A549 (cell line): ENCODE measurements around the gene EXOSC1. TPM values are rescaled to one million over a fixed set of nuclear protein-coding genes. Genes with fewer than 3 reads are reported as not detected.

Experiments
- ATAC-seq, 2 experiments: fragments of 200-7000 bp in 1 of 2; fragments of >200 bp in 1 of 2; cut with Nextera tagmentation in 1 of 2; cut with Tn5 transposase in 1 of 2; 3 replicates each; pipeline versions ENCODE4 v1.8.0 to v1.9.1; 2018 to 2020; ENCODE audit warnings: mild to moderate bottlenecking in 1 of 2, moderate library complexity in 1 of 2
- CTCF ChIA-PET: fragments of 300-600 bp; sonication (Branson Sonifier 250); formaldehyde crosslinking; extraction: SDS; loops from one replicate; lab custom pipeline; 2021; ENCODE audit warnings: antibody characterized with exemption, inconsistent platforms; lab: Yijun Ruan, JAX
- POLR2A ChIA-PET: fragments of 350-600 bp; formaldehyde crosslinking; extraction: SDS; loops from one replicate; lab custom pipeline; 2021; ENCODE audit warnings: antibody characterized with exemption, inconsistent platforms; lab: Yijun Ruan, JAX
- DNase-seq, 2 experiments: peaks; one replicate each; pipeline versions ENCODE4 v3.0.0 to v3.0.0-alpha.2; 2011 to 2016; ENCODE audit warnings: low read depth in 1 of 2, low spot score in 1 of 2
- FAIRE-seq: peaks from 2 replicates; lab custom pipeline; 2011; peaks lifted over from hg19 to GRCh38; lab: Jason Lieb, UNC
- H3K27ac ChIP-seq, 2 experiments: fragments of >200 bp; sonication (Bioruptor Twin); formaldehyde crosslinking; 3 replicates each; pipeline ENCODE4 v1.5.1; 2016 to 2017
- H3K4me1 ChIP-seq: fragments of >200 bp; sonication (Bioruptor Twin); formaldehyde crosslinking; 3 replicates; pipeline ENCODE4 v1.6.1; 2016
- H3K4me2 ChIP-seq: fragments of >200 bp; sonication (Bioruptor Twin); formaldehyde crosslinking; 3 replicates; pipeline ENCODE4 v1.6.1; 2016
- H3K4me3 ChIP-seq: fragments of >200 bp; sonication (Bioruptor Twin); formaldehyde crosslinking; 3 replicates; pipeline ENCODE4 v1.5.1; 2016
- H3K9me3 ChIP-seq: fragments of >200 bp; sonication (Bioruptor Twin); formaldehyde crosslinking; 3 replicates; pipeline ENCODE4 v1.6.1; 2016
- CBX2 ChIP-seq: fragments of 200-600 bp; sonication (generic); IDR thresholded peaks from 2 replicates; pipeline ENCODE4 v1.6.1; 2016; ENCODE audit warnings: low read depth, mild to moderate bottlenecking, borderline replicate concordance
- EHF ChIP-seq: fragments of 250-450 bp; sonication (Bioruptor Pico); IDR thresholded peaks from 2 replicates; pipeline ENCODE4 v1.5.0; 2020; ENCODE audit warnings: mild to moderate bottlenecking
- EP300 ChIP-seq, 2 experiments: fragments of >200 bp; sonication (Bioruptor Twin); formaldehyde crosslinking; IDR thresholded peaks; 2 replicates in 1 of 2; 3 replicates in 1 of 2; pipeline ENCODE4 v1.6.1; 2016 to 2017
- ESRRA ChIP-seq: fragments of 150-350 bp; IDR thresholded peaks from 2 replicates; pipeline ENCODE4 v1.6.1; 2014; ENCODE audit warnings: mild to moderate bottlenecking, low read length, borderline replicate concordance
- FOSB ChIP-seq: fragments of 250-450 bp; sonication (Bioruptor Pico); IDR thresholded peaks from 2 replicates; pipeline ENCODE4 v1.5.0; 2020; ENCODE audit warnings: mild to moderate bottlenecking, moderate library complexity
- GATA3 ChIP-seq: IDR thresholded peaks from 2 replicates; pipeline ENCODE4 v1.6.1; 2012; ENCODE audit warnings: borderline replicate concordance
- HDAC2 ChIP-seq: fragments of 200-600 bp; sonication (generic); IDR thresholded peaks from 2 replicates; pipeline ENCODE4 v1.6.1; 2016
- HOXB13 ChIP-seq: fragments of 250-450 bp; sonication (Bioruptor Pico); IDR thresholded peaks from 2 replicates; pipeline ENCODE4 v1.5.0; 2020; ENCODE audit warnings: low read depth, mild to moderate bottlenecking, moderate library complexity
- JUN ChIP-seq, 2 experiments: fragments of >200 bp; sonication (Bioruptor Twin); formaldehyde crosslinking; IDR thresholded peaks; 2 replicates in 1 of 2; 3 replicates in 1 of 2; pipeline ENCODE4 v1.6.1; 2016 to 2017
- JUNB ChIP-seq: fragments of >200 bp; sonication (Bioruptor Twin); formaldehyde crosslinking; IDR thresholded peaks from 2 replicates; pipeline ENCODE4 v1.6.1; 2016
- KDM1A ChIP-seq: fragments of 200-600 bp; sonication (generic); IDR thresholded peaks from 2 replicates; pipeline ENCODE4 v1.6.1; 2016; ENCODE audit warnings: low read depth, mild to moderate bottlenecking
- MAZ ChIP-seq: fragments of 150-350 bp; IDR thresholded peaks from 2 replicates; pipeline ENCODE4 v1.6.1; 2014; ENCODE audit warnings: antibody characterized with exemption, low read depth, low read length, borderline replicate concordance
- MYC ChIP-seq: IDR thresholded peaks from 2 replicates; pipeline ENCODE4 v1.6.1; 2012; ENCODE audit warnings: mild to moderate bottlenecking, inconsistent platforms, low read length, improper control_type of control experiment, borderline replicate concordance
- NFE2L2 ChIP-seq: fragments of 150-350 bp; conservative IDR thresholded peaks from 2 replicates; pipeline ENCODE4 v1.6.1; 2014; ENCODE audit warnings: low read length
- NR3C1 ChIP-seq: fragments of >200 bp; sonication (Bioruptor Twin); formaldehyde crosslinking; IDR thresholded peaks from 3 replicates; pipeline ENCODE4 v1.6.1; 2017
- POLR2A ChIP-seq: IDR thresholded peaks from 2 replicates; pipeline ENCODE4 v1.6.1; 2012; ENCODE audit warnings: mild to moderate bottlenecking, low read length
- POLR2AphosphoS2 ChIP-seq: conservative IDR thresholded peaks from 2 replicates; pipeline ENCODE4 v1.6.1; 2012; ENCODE audit warnings: low read length, improper control_type of control experiment, inconsistent platforms
- RAD21 ChIP-seq, 2 experiments: fragments of >200 bp in 1 of 2; sonication (Bioruptor Twin) in 1 of 2; formaldehyde crosslinking in 1 of 2; IDR thresholded peaks in 1 of 2; conservative IDR thresholded peaks in 1 of 2; 2 replicates in 1 of 2; 3 replicates in 1 of 2; pipeline ENCODE4 v1.6.1; 2012 to 2018; ENCODE audit warnings: inconsistent platforms in 1 of 2
- RNF2 ChIP-seq: fragments of 200-600 bp; sonication (generic); IDR thresholded peaks from 2 replicates; pipeline ENCODE4 v1.6.1; 2016; ENCODE audit warnings: low read depth, mild to moderate bottlenecking, antibody characterized with exemption, moderate library complexity, borderline replicate concordance
- SMC3 ChIP-seq: fragments of >200 bp; sonication (Bioruptor Twin); formaldehyde crosslinking; IDR thresholded peaks from 3 replicates; pipeline ENCODE4 v1.6.1; 2018; ENCODE audit warnings: inconsistent platforms
- TP53 ChIP-seq: fragments of 250-450 bp; sonication (Bioruptor Pico); IDR thresholded peaks from 2 replicates; pipeline ENCODE4 v1.5.0; 2021; ENCODE audit warnings: mild to moderate bottlenecking, moderate library complexity
- ZC3H11A ChIP-seq: fragments of 450-650 bp; IDR thresholded peaks from 2 replicates; pipeline ENCODE4 v1.6.1; 2014; ENCODE audit warnings: antibody characterized with exemption, mild to moderate bottlenecking
- ZNF302 ChIP-seq: fragments of 250-450 bp; sonication (Bioruptor Pico); IDR thresholded peaks from 2 replicates; pipeline ENCODE4 v1.9.0; 2021; ENCODE audit warnings: inconsistent platforms, mild to moderate bottlenecking, moderate library complexity
- ZSCAN20 ChIP-seq: fragments of 250-450 bp; sonication (Bioruptor Pico); IDR thresholded peaks from 2 replicates; pipeline ENCODE4 v1.8.0; 2022; ENCODE audit warnings: mild to moderate bottlenecking, moderate library complexity
- WGBS: methylation state at CpG from one replicate; pipeline ENCODE4 v1.1.6; 2017; ENCODE audit errors: missing lambda C conversion rate; 5-methylcytosine and 5-hydroxymethylcytosine counted together
- polyA plus RNA-seq, 4 experiments: library from polyadenylated mRNA; depleted of rRNA in 3 of 4; stranded (reverse); fragments of >200 nt; fragmentation: RNase III in 1 of 4; extraction: RNeasy Plus Mini Kit Qiagen cat#74134 plus additional on column Dnase treatment in 1 of 4; gene quantifications; 2 replicates in 3 of 4; 3 replicates in 1 of 4; pipeline ENCODE4 v1.2.3, GENCODE V29; 2011 to 2017
- TF ChIP-seq, protein P1 (sequence below): fragments of >200 bp; sonication (Bioruptor Twin); formaldehyde crosslinking; IDR thresholded peaks from 2 replicates; pipeline ENCODE4 v1.6.1; 2016
- TF ChIP-seq, protein P2 (sequence below): IDR thresholded peaks from 2 replicates; pipeline ENCODE4 v1.6.1; 2012
- TF ChIP-seq, protein P3 (sequence below): fragments of 250-450 bp; sonication (Bioruptor Pico); IDR thresholded peaks from 2 replicates; pipeline ENCODE4 v1.5.0; 2021; ENCODE audit warnings: mild to moderate bottlenecking, moderate library complexity, borderline replicate concordance
- TF ChIP-seq, protein P4 (sequence below): fragments of 450-650 bp; IDR thresholded peaks from 2 replicates; pipeline ENCODE4 v1.6.1; 2014; ENCODE audit warnings: antibody characterized with exemption
- TF ChIP-seq, protein P5 (sequence below): fragments of >200 bp; sonication (Bioruptor Twin); formaldehyde crosslinking; IDR thresholded peaks from 3 replicates; pipeline ENCODE4 v1.6.1; 2016
- TF ChIP-seq, protein P6 (sequence below): fragments of 150-350 bp; IDR thresholded peaks from 2 replicates; pipeline ENCODE4 v1.6.1; 2014; ENCODE audit warnings: low read depth, mild to moderate bottlenecking, low read length
- TF ChIP-seq, protein P7 (sequence below): IDR thresholded peaks from 2 replicates; pipeline ENCODE4 v1.6.1; 2012

The EXOSC1 gene
- polyA plus RNA-seq, 2 of the 4 experiments (the other 2 are of a cell fraction): 54.8 to 64.0 TPM

DNA sequence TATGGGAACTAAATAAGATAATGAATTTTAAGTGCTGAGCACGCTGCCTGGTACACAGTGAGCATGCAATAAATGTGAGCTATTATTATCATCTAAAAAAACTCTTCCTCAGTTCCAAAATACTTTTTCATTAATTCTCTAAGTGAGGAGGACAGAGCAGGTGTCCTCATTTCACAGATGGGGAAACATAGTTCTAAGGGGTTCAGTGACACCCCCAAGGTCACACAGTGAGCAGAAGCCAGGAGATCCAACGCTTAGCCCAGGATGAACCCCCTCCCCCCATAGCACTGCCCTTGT lies 37.9 kb downstream of the EXOSC1 start:
- Histone ChIP-seq H3K9me3 (no peaks in the 10 kb centered on the region), H3K4me1 (0 out of 3 replicates have a peak, but pooled peaks cover 4% of the 10 kb centered on the region), H3K4me2 (no peak overlapping the region), H3K4me3 (no peak overlapping the region), H3K27ac (no peak overlapping the region)
- ChIA-PET POLR2A (no interaction called here), CTCF (interaction anchor here (0.6 to 4.1 kb wide), 25 partner anchors 12 to 271 kb away, joined by 3 to 23 read pairs (median 4); partner anchors contain the start of genes ANKRD2, EXOSC1 and ZDHHC16)
- DNase-seq: no peak
- FAIRE-seq: no peak
- TF ChIP-seq RAD21 (conservative IDR thresholded peaks at IDR 0.05 in 1 of 2, IDR thresholded peaks at IDR 0.05 in 1 of 2): no peak
- TF ChIP-seq MAZ: no peak
- TF ChIP-seq JUN (IDR thresholded peaks at IDR 0.05): no peak
- TF ChIP-seq, protein P1, sequence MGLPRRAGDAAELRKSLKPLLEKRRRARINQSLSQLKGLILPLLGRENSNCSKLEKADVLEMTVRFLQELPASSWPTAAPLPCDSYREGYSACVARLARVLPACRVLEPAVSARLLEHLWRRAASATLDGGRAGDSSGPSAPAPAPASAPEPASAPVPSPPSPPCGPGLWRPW: no peak
- TF ChIP-seq SMC3: no peak
- no peak for TF ChIP-seq HDAC2
- TF ChIP-seq RNF2: no peak
- TF ChIP-seq, protein P2, sequence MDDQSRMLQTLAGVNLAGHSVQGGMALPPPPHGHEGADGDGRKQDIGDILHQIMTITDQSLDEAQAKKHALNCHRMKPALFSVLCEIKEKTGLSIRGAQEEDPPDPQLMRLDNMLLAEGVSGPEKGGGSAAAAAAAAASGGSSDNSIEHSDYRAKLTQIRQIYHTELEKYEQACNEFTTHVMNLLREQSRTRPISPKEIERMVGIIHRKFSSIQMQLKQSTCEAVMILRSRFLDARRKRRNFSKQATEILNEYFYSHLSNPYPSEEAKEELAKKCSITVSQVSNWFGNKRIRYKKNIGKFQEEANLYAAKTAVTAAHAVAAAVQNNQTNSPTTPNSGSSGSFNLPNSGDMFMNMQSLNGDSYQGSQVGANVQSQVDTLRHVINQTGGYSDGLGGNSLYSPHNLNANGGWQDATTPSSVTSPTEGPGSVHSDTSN: no peak
- no peak for TF ChIP-seq ESRRA
- TF ChIP-seq CBX2: no peak
- no peak for ATAC-seq
- 90% methylated on average over 2 of the region's 2 CpGs for WGBS

DNA sequence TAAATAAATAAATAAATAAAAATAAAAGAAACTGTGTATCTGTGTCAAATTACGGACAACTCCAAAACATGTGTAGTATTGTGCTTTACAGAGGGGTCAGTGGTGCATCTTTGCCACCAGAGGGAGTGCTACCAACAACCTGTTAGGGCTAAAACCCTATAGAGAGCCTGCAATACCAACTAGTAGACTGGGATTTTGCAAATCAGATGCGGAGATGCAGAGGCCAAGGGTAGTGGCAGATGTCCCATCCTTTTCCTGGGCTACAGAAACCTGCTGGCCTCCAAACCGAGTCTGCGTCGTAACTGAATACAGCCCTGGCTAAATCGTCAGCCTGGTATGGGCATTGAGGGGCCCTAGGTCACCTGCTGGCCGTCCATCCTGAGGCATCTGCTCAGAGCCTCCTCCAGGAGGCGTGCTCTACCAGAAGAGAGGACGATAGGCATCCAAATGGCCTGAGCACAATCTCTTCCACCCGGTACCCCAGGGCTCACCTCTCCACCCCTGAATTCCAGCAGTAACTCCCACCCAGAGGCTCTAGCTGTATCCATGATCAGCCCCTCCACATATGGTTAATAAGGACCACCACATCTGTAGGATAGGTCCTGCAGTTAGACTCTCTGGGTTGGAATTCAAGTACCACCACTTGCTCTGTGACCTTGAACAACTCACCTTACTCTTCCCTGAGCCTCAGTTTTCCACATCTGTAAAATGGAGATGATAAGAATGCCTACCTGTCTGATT lies 38.4 kb downstream of the EXOSC1 start:
- ChIA-PET POLR2A (no interaction called here), CTCF (interaction anchor here (0.6 to 4.1 kb wide), 40 partner anchors 8 to 324 kb away, joined by 3 to 23 read pairs (median 4); partner anchors contain the start of genes ANKRD2, EXOSC1, UBTD1 and ZDHHC16)
- FAIRE-seq: no peak
- peak; percentile 87 to 93 for DNase-seq
- H3K4me3 ChIP-seq: peak overlapping the region; percentile 33; the same call in 2 of the 3 replicates
- peak; percentile 99 to 100 for ATAC-seq
- H3K4me2 ChIP-seq: peak overlapping the region; percentile 73
- 0 out of 3 replicates have a peak, but pooled peaks cover 4% of the 10 kb centered on the region for H3K4me1 ChIP-seq
- WGBS: 6% methylated on average over 10 of the region's 10 CpGs
- peak overlapping the region; percentile 29 to 71; a peak in 4 of 6 replicates for H3K27ac ChIP-seq
- H3K9me3 ChIP-seq: no peaks in the 10 kb centered on the region
- TF ChIP-seq FOSB (CRISPR knock-in tag): no peak
- TF ChIP-seq KDM1A: peak; percentile 52; the same call in 1 of the 2 replicates
- no peak for TF ChIP-seq EP300 (IDR thresholded peaks at IDR 0.05)
- no peak for TF ChIP-seq JUN (IDR thresholded peaks at IDR 0.05)
- no peak for TF ChIP-seq RNF2
- TF ChIP-seq, protein P3, sequence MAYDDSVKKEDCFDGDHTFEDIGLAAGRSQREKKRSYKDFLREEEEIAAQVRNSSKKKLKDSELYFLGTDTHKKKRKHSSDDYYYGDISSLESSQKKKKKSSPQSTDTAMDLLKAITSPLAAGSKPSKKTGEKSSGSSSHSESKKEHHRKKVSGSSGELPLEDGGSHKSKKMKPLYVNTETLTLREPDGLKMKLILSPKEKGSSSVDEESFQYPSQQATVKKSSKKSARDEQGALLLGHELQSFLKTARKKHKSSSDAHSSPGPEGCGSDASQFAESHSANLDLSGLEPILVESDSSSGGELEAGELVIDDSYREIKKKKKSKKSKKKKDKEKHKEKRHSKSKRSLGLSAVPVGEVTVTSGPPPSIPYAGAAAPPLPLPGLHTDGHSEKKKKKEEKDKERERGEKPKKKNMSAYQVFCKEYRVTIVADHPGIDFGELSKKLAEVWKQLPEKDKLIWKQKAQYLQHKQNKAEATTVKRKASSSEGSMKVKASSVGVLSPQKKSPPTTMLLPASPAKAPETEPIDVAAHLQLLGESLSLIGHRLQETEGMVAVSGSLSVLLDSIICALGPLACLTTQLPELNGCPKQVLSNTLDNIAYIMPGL: no peak
- TF ChIP-seq TP53 (CRISPR knock-in tag): no peak
- no peak for TF ChIP-seq GATA3
- TF ChIP-seq POLR2AphosphoS2: no peak
- TF ChIP-seq, protein P4, sequence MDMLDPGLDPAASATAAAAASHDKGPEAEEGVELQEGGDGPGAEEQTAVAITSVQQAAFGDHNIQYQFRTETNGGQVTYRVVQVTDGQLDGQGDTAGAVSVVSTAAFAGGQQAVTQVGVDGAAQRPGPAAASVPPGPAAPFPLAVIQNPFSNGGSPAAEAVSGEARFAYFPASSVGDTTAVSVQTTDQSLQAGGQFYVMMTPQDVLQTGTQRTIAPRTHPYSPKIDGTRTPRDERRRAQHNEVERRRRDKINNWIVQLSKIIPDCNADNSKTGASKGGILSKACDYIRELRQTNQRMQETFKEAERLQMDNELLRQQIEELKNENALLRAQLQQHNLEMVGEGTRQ: peak; percentile 37; the same call in 1 of the 2 replicates
- no peak for TF ChIP-seq NR3C1
- TF ChIP-seq RAD21 (conservative IDR thresholded peaks at IDR 0.05 in 1 of 2, IDR thresholded peaks at IDR 0.05 in 1 of 2): peak; percentile 55 to 59
- no peak for TF ChIP-seq ZNF302 (CRISPR knock-in tag)
- TF ChIP-seq SMC3: peak; percentile 74
- TF ChIP-seq ESRRA: peak; percentile 83
- TF ChIP-seq NFE2L2: no peak
- TF ChIP-seq JUNB: no peak
- no peak for TF ChIP-seq MYC
- TF ChIP-seq, protein P5, sequence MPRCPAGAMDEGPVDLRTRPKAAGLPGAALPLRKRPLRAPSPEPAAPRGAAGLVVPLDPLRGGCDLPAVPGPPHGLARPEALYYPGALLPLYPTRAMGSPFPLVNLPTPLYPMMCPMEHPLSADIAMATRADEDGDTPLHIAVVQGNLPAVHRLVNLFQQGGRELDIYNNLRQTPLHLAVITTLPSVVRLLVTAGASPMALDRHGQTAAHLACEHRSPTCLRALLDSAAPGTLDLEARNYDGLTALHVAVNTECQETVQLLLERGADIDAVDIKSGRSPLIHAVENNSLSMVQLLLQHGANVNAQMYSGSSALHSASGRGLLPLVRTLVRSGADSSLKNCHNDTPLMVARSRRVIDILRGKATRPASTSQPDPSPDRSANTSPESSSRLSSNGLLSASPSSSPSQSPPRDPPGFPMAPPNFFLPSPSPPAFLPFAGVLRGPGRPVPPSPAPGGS: no peak
- TF ChIP-seq POLR2A: no peak
- no peak for TF ChIP-seq EHF (CRISPR knock-in tag)
- TF ChIP-seq, protein P6, sequence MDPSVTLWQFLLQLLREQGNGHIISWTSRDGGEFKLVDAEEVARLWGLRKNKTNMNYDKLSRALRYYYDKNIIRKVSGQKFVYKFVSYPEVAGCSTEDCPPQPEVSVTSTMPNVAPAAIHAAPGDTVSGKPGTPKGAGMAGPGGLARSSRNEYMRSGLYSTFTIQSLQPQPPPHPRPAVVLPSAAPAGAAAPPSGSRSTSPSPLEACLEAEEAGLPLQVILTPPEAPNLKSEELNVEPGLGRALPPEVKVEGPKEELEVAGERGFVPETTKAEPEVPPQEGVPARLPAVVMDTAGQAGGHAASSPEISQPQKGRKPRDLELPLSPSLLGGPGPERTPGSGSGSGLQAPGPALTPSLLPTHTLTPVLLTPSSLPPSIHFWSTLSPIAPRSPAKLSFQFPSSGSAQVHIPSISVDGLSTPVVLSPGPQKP: no peak
- no peak for TF ChIP-seq HOXB13 (CRISPR knock-in tag)
- TF ChIP-seq ZSCAN20: no peak
- TF ChIP-seq, protein P7, sequence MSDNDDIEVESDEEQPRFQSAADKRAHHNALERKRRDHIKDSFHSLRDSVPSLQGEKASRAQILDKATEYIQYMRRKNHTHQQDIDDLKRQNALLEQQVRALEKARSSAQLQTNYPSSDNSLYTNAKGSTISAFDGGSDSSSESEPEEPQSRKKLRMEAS: peak; percentile 33; the same call in 1 of the 2 replicates
- no peak for TF ChIP-seq ZC3H11A
